Fibroblast of the aortic adventitia (primary cell): ENCODE measurements around the gene GINS2. TPM values are rescaled to one million over a fixed set of nuclear protein-coding genes. Genes with fewer than 3 reads are reported as not detected.

ENCODE experiments used
- DNase-seq: peaks from one replicate; pipeline ENCODE4 v3.0.0-alpha.2; 2010; ENCODE audit warnings: low read depth
- H3K4me3 ChIP-seq: 2 replicates; pipeline ENCODE4 v1.5.1; 2011; ENCODE audit warnings: low read depth, mild to moderate bottlenecking, control low read depth, low read length, moderate library complexity
- total RNA-seq: library from RNA; depleted of rRNA; stranded (reverse); fragments of >200 nt; gene quantifications from 2 replicates; pipeline ENCODE4 v1.2.3, GENCODE V29; 2012; ENCODE audit warnings: low replicate concordance
- TF ChIP-seq, protein P1 (sequence below): IDR thresholded peaks from 2 replicates; pipeline ENCODE4 v1.5.1; 2011; ENCODE audit warnings: mild to moderate bottlenecking, low read length, control low read depth, inconsistent platforms; ENCODE audit not compliant: insufficient read depth

GINS2 gene
- total RNA-seq, 1 donor, result 19.1 TPM

DNA sequence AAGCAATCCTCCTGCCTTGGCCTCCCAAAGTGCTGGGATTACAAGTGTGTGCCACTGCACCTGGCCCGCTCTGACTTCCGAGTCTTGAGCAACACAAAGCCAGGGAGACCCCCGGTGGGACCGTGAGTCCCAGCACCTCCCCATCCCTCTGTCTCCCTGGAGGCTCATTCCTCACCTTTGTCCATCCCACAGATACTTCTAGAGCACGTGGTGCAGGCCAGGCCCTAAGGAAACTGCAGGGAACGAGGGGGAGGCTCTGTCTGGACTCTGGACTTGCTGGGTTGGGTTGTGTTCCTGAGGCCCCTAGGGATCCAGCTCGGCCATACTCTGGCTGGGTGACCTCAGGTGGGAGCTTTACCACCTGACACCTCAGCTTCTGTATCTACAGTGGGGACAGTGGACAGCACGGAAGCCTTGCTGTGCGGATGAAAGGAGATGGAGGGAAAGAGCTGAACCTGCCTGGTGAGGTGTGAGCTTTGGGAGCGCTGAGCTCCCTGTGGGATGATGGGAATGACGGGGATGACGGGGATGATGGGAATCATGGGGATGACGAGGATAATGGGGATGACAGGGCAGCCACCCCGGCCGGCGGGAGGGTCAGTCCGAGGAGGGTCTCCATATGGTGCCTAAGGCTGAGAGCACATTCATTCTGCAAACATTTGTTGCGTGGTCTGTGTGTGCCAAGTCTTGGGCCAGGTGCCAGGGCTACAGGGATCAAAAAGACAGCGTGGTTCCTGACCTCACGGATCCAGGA lies 35.5 kb upstream of the GINS2 start:
- no peak for DNase-seq
- TF ChIP-seq, protein P1, sequence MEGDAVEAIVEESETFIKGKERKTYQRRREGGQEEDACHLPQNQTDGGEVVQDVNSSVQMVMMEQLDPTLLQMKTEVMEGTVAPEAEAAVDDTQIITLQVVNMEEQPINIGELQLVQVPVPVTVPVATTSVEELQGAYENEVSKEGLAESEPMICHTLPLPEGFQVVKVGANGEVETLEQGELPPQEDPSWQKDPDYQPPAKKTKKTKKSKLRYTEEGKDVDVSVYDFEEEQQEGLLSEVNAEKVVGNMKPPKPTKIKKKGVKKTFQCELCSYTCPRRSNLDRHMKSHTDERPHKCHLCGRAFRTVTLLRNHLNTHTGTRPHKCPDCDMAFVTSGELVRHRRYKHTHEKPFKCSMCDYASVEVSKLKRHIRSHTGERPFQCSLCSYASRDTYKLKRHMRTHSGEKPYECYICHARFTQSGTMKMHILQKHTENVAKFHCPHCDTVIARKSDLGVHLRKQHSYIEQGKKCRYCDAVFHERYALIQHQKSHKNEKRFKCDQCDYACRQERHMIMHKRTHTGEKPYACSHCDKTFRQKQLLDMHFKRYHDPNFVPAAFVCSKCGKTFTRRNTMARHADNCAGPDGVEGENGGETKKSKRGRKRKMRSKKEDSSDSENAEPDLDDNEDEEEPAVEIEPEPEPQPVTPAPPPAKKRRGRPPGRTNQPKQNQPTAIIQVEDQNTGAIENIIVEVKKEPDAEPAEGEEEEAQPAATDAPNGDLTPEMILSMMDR, result no peak
- H3K4me3 ChIP-seq, result no peak overlapping the region

DNA sequence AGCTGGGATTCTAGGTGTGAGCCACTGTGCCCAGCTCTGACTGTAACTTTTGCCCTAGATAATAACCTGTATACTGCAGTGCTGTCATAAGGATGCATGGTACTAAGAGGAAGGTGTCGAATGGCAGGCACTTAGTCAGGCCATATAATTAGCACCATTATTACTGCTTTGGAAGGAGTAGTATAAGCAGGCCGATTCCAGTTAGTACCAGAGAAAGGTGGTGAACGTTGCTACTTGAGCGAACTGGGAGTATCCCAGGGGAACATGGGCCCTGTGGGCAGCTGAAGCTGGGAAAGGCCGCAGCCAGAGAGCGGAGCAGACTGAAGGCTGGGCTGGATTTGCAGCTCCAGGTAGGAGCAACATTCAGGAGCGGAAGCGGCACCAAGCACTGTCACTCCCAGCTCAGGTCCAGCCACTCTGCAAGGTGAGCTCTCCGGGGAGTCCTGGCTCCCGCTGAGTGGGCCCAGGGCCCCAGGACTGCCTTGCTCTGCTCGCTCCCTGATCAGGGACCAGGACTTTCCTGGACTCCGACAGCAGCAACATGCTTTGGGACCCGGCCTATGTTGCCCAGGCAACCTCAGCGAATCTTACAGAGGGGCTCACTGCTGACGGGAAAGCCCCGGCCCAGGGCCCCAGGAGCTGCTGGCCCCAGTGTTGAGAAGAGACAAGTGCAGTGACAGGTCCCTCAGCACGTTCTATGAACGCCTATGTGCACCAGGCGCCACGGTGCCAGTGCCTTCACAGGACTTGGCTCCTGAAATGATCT lies 33.6 kb upstream of the GINS2 start:
- H3K4me3 ChIP-seq, result no peak overlapping the region
- TF ChIP-seq, protein P1, result no peak
- no peak for DNase-seq

DNA sequence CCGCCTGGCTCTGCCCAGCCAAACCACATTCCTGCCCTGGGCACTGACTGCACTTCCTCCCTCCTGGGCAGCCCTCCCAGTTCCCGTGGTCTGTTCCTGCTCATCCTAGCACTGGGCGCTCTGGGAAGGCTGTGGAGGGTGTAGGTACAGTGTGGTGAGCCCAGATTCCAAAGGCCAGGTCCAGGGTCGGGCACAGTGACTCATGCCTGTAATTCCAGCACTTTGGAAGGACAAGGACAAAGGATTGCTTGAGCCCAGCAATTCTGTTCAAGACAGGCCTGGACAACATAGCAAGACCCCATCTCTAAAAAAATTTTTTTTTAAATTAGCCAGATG lies 31.5 kb upstream of the GINS2 start:
- no peak overlapping the region for H3K4me3 ChIP-seq
- TF ChIP-seq, protein P1, result no peak
- DNase-seq, result no peak

DNA sequence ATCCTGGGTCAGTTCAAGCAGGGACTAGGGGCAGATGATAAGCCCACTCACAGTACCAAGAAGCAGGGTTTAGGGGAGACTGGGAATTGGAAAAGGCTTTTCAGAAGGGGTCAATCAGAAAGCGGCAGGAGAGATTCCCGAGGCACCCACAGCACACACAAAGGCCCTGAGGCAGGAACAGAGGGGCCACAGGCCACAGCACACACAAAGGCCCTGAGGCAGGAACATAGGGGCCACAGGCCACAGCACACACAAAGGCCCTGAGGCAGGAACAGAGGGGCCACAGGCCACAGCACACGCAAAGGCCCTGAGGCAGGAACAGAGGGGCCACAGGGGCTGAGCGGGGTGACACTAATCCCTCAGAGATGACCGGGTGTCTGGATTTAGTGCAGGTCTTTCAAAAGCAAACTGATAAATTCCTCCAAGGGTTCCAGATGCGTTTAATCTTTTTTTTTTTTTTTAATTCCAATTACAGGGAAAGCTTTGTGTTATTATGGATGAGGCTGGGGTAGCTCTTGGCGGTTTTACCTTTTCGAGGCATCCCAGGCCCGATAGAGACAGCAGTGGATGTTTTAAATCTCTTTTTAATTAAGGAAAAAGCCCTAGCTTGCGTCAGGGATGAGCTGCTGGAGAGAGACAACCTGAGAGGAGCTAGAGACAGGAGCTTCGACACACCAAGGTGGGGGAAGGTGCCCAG lies 31.0 kb upstream of the GINS2 start:
- no peak overlapping the region for H3K4me3 ChIP-seq
- no peak for DNase-seq
- TF ChIP-seq, protein P1, result no peak

DNA sequence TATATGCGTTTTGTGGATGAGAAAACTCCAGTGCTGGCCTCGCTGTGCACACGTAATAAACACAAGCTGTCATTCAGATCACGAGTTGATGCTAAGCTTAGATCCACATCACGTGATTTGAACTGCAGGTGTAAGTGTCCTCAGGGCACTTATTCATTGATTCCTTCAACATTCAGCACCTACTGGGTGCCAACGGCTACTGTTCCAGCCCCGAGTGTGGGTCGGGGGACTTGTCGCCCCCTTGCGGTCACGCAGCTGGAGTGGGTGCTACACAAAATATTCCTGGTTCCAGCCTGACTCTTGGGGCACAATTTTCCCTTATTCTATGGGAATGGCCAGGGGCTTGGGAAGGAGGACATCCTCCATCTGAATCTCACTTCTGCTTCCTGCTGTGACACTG lies 29.9 kb upstream of the GINS2 start:
- DNase-seq, result no peak
- no peak overlapping the region for H3K4me3 ChIP-seq
- TF ChIP-seq, protein P1, result peak; percentile 52

DNA sequence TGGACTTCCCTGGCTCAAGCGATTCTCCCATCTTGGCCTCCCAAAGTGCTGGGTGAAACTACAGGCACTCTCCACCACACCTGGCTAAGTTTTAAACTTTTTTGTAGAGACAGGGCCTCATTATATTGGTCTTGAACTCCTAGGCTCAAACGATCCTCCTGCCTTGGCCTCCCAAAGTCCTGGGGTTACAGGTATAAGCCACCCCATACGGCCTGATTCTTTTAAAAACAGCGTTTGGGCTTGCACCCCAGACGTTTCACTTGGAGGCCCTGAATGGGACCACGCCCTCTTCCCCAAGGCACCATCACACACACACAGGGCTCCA lies 29.4 kb upstream of the GINS2 start:
- DNase-seq, result no peak
- no peak overlapping the region for H3K4me3 ChIP-seq
- TF ChIP-seq, protein P1, result no peak
